Lower leg skin (tissue), 4 donors: ENCODE measurements around the gene TTC39B. TPM values are rescaled to one million over a fixed set of nuclear protein-coding genes. Genes with fewer than 3 reads are reported as not detected.

Source experiments
- DNase-seq, 2 donors: peaks; one replicate each; pipeline ENCODE4 v3.0.0-alpha.2; 2019; ENCODE audit warnings: low spot score in 2 of 2
- H3K4me3 ChIP-seq: fragments of 200-600 bp; sonication (generic); 2 replicates; pipeline ENCODE4 v1.5.1; 2017; ENCODE audit warnings: mild to moderate bottlenecking, low read depth; ENCODE audit not compliant: poor library complexity, severe bottlenecking
- CTCF ChIP-seq, 3 donors: fragments of 450-650 bp; IDR thresholded peaks; one replicate each; pipeline ENCODE4 v1.5.1; 2016; ENCODE audit warnings: antibody characterized with exemption in 3 of 3, mild to moderate bottlenecking in 3 of 3, moderate library complexity in 2 of 3
- POLR2A ChIP-seq, 2 donors: fragments of 450-650 bp; IDR thresholded peaks; one replicate each; pipeline ENCODE4 v1.6.1; 2016 to 2017; ENCODE audit warnings: antibody characterized with exemption in 2 of 2, mild to moderate bottlenecking in 1 of 2, moderate library complexity in 1 of 2
- WGBS, 2 donors: methylation state at CpG; one replicate each; pipeline ENCODE4 v1.1.5; 2018; 5-methylcytosine and 5-hydroxymethylcytosine counted together
- intact Hi-C: fragments of 100-400 bp; cut with DNase I; formaldehyde crosslinking; loops from one replicate; pipeline ENCODE4 v1.15.0; 2023; ENCODE audit warnings: low total_unique reads
- total RNA-seq, 4 donors: library from RNA; depleted of rRNA; stranded (reverse); fragments of >200 nt; gene quantifications; one replicate each; pipeline ENCODE4 v1.1.0, GENCODE V29; 2016

Gene TTC39B
- total RNA-seq, 4 donors from 2014 or later, result 38.4 to 53.3 (median 42.2) TPM

- DNase-seq, result no peak
- intact Hi-C loops, result no loop called here
- no peak for TF ChIP-seq CTCF (IDR thresholded peaks at IDR 0.05)
- no peak for TF ChIP-seq POLR2A (IDR thresholded peaks at IDR 0.05)
- H3K4me3 ChIP-seq, result no peak overlapping the region
- 69 to 89% methylated on average over 1 of the region's 1 CpG for WGBS, 2 donors
Observed at GRCh38 chr9:15187589-15187988, 119.4 kb downstream of the TTC39B start.

GRCh38 chr9:15182730-15183129 lies 124.3 kb downstream of the TTC39B start:
- H3K4me3 ChIP-seq, result no peak overlapping the region
- DNase-seq, result no peak
- WGBS, 2 donors, result 59 to 71% methylated on average over 3 of the region's 3 CpGs
- intact Hi-C loops, result no loop called here
- TF ChIP-seq CTCF (IDR thresholded peaks at IDR 0.05) (no peak), POLR2A (IDR thresholded peaks at IDR 0.05) (no peak)

GRCh38 chr9:15182101-15182551 lies 124.9 kb downstream of the TTC39B start:
- DNase-seq, result no peak

GRCh38 chr9:15180124-15180523 lies 126.9 kb downstream of the TTC39B start:
- intact Hi-C loops, result no loop called here
- 91 to 94% methylated on average over 1 of the region's 1 CpG for WGBS, 2 donors

More at GRCh38 chr9:15182101-15182551, 124.9 kb downstream of the TTC39B start:
- intact Hi-C loops, result no loop called here
- 66 to 86% methylated on average over 2 of the region's 2 CpGs for WGBS, 2 donors
- TF ChIP-seq POLR2A (IDR thresholded peaks at IDR 0.05), result no peak
- no peak overlapping the region for H3K4me3 ChIP-seq

GRCh38 chr9:15178631-15179030 lies 128.4 kb downstream of the TTC39B start:
- H3K4me3 ChIP-seq, result no peak overlapping the region
- TF ChIP-seq POLR2A (IDR thresholded peaks at IDR 0.05), result no peak
- TF ChIP-seq CTCF (IDR thresholded peaks at IDR 0.05), result no peak
- WGBS, 2 donors, result 90 to 91% methylated on average over 3 of the region's 3 CpGs
- no peak for DNase-seq
- intact Hi-C loops, result no loop called here

More at GRCh38 chr9:15180124-15180523, 126.9 kb downstream of the TTC39B start:
- no peak for DNase-seq
- TF ChIP-seq POLR2A (IDR thresholded peaks at IDR 0.05) (no peak), CTCF (IDR thresholded peaks at IDR 0.05) (no peak)
- H3K4me3 ChIP-seq, result no peak overlapping the region

GRCh38 chr9:15176836-15177235 lies 130.2 kb downstream of the TTC39B start:
- H3K4me3 ChIP-seq, result no peak overlapping the region
- no peak for TF ChIP-seq CTCF (IDR thresholded peaks at IDR 0.05)
- TF ChIP-seq POLR2A (IDR thresholded peaks at IDR 0.05), result no peak
- intact Hi-C loops, result no loop called here
- 52 to 54% methylated on average over 1 of the region's 1 CpG for WGBS, 2 donors
- no peak for DNase-seq
